Measurements from ENCODE around the gene LTA.

DNA sequence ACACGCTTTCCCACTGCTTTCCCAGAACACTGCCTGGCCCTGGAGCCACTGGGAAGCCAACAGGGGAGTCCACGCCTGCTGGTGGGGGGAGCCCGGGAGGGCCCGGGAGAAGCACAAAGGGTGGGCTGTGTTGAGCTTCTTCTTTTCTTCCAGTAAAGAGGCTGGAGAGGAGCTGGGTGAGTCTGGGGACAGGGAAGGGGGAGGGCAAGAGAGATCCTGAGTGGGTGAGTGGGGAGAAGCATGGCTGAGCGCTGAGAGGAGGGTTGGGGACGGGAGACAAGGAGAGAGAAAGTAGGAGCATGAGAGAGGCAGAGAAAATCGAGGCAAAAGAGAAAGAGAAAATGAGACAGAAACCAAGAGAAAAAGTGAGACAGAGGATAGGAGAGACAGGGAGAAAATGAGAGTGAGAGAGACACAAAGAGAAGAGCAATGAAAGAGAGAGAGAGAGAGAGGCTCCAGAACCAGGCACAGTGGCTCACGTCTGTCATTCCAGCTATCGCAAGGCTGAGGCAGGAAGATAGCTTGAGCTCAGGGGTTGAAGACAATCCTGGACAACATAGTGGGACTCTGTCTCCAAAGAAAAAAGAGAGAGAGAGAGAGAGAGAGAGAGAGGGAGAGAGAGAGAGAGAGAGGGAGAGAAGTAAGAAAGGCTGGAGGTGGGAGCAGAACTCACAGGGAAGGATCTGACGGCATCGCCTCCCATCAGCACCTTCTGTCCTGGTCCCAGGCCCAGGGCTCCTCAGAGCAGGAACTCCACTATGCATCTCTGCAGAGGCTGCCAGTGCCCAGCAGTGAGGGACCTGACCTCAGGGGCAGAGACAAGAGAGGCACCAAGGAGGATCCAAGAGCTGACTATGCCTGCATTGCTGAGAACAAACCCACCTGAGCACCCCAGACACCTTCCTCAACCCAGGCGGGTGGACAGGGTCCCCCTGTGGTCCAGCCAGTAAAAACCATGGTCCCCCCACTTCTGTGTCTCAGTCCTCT, 16.0 kb downstream of the LTA start:
- TF ChIP-seq, protein P1, sequence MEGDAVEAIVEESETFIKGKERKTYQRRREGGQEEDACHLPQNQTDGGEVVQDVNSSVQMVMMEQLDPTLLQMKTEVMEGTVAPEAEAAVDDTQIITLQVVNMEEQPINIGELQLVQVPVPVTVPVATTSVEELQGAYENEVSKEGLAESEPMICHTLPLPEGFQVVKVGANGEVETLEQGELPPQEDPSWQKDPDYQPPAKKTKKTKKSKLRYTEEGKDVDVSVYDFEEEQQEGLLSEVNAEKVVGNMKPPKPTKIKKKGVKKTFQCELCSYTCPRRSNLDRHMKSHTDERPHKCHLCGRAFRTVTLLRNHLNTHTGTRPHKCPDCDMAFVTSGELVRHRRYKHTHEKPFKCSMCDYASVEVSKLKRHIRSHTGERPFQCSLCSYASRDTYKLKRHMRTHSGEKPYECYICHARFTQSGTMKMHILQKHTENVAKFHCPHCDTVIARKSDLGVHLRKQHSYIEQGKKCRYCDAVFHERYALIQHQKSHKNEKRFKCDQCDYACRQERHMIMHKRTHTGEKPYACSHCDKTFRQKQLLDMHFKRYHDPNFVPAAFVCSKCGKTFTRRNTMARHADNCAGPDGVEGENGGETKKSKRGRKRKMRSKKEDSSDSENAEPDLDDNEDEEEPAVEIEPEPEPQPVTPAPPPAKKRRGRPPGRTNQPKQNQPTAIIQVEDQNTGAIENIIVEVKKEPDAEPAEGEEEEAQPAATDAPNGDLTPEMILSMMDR (optimal IDR thresholded peaks at IDR 0.05 in 1 of 3, IDR thresholded peaks at IDR 0.05 in 1 of 3, conservative IDR thresholded peaks at IDR 0.05 in 1 of 3; ENCODE audit: extremely low read depth in 1 of 3, insufficient read depth in 2 of 3, low read length in 3 of 3) = no peak
- no peak for TF ChIP-seq EZH2 (IDR thresholded peaks at IDR 0.05; ENCODE audit: low read length)

All from keratinocyte (primary cell).